CD4-positive, alpha-beta T cell treated with Interferon alpha-2 for 1 hour (primary cell): Measurements from ENCODE around the gene RAPGEF2.
"Not testable (repeated sequence)": the region's sequence is repeated elsewhere in the genome, so short reads cannot be mapped to it uniquely, and the experiment has no call there.

ENCODE experiments used
- DNase-seq, 2 donors: peaks; one replicate each; pipeline ENCODE4 v3.0.0-alpha.2; 2020 to 2022

RAPGEF2 gene

GRCh38 chr4:159248384-159249178 is 145.7 kb downstream of the RAPGEF2 start:
- DNase-seq, result no peak

GRCh38 chr4:159250751-159251325 is 148.0 kb downstream of the RAPGEF2 start:
- DNase-seq, result no peak

- not testable (repeated sequence) for DNase-seq
These were observed 148.7 kb downstream of the RAPGEF2 start for GRCh38 chr4:159251580-159251979.

GRCh38 chr4:159252491-159252890 is 149.6 kb downstream of the RAPGEF2 start:
- no peak for DNase-seq

GRCh38 chr4:159256037-159256436 is 153.2 kb downstream of the RAPGEF2 start:
- no peak for DNase-seq

- no peak for DNase-seq
These were observed 156.1 kb downstream of the RAPGEF2 start for GRCh38 chr4:159258889-159259560.

GRCh38 chr4:159264057-159264456 is 161.2 kb downstream of the RAPGEF2 start:
- DNase-seq, result no peak

- no peak for DNase-seq
These were observed 164.3 kb downstream of the RAPGEF2 start for GRCh38 chr4:159266981-159267868.

GRCh38 chr4:159267869-159268285 is 165.0 kb downstream of the RAPGEF2 start:
- DNase-seq, result no peak

- DNase-seq, result no peak
These were observed 165.7 kb downstream of the RAPGEF2 start for GRCh38 chr4:159268607-159269006.

GRCh38 chr4:159269116-159269515 is 166.2 kb downstream of the RAPGEF2 start:
- no peak for DNase-seq

GRCh38 chr4:159269956-159270355 is 167.1 kb downstream of the RAPGEF2 start:
- DNase-seq, result no peak

- no peak for DNase-seq
These were observed 169.0 kb downstream of the RAPGEF2 start for GRCh38 chr4:159271856-159272255.

GRCh38 chr4:159272273-159273140 is 169.6 kb downstream of the RAPGEF2 start:
- no peak for DNase-seq

GRCh38 chr4:159273141-159273438 is 170.2 kb downstream of the RAPGEF2 start:
- no peak for DNase-seq

- no peak for DNase-seq
These were observed 171.0 kb downstream of the RAPGEF2 start for GRCh38 chr4:159273841-159274240.

- no peak for DNase-seq
These were observed 175.5 kb downstream of the RAPGEF2 start for GRCh38 chr4:159278399-159278798.

- no peak for DNase-seq
These were observed 176.2 kb downstream of the RAPGEF2 start for GRCh38 chr4:159279084-159279483.

- DNase-seq, result no peak
These were observed 177.7 kb downstream of the RAPGEF2 start for GRCh38 chr4:159280442-159281172.

GRCh38 chr4:159281771-159282170 is 178.9 kb downstream of the RAPGEF2 start:
- DNase-seq, result no peak

- DNase-seq, result no peak
These were observed 179.4 kb downstream of the RAPGEF2 start for GRCh38 chr4:159282329-159282728.
